ENCODE measurements around the gene RIPK4.

DNA sequence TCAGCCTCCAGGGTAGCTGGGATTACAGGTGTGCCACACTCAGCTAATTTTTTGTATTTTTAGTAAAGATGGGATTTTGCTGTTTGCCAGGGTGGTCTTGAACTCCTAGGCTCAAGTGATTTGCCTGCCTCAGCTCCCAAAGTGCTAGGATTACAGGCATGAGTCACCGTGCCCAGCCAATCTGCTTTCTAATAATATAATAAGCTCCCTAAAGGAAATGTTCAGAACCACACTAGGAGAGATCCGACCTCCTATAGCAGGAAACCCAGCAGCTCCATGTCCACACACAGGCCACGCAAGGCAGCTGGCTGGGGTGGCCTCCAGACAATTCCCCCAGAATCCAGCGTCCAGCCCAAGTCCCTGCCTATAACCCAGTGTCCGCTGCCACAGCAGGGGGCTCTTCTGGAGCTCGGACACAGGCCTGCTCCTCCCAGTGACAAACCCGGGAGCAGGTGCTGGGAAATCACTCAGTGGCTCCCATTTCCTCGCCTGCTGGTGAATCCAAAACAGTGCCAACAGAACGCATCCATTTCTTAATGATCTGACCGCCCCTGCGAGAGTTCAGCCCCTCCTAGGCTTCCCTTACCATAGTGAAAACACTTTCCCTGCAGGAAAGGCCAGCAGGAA is 7.5 kb downstream of the RIPK4 start:
- no peak for TF ChIP-seq POLR2A (IDR thresholded peaks at IDR 0.05; ENCODE audit: low read depth)
- TF ChIP-seq, protein P1, sequence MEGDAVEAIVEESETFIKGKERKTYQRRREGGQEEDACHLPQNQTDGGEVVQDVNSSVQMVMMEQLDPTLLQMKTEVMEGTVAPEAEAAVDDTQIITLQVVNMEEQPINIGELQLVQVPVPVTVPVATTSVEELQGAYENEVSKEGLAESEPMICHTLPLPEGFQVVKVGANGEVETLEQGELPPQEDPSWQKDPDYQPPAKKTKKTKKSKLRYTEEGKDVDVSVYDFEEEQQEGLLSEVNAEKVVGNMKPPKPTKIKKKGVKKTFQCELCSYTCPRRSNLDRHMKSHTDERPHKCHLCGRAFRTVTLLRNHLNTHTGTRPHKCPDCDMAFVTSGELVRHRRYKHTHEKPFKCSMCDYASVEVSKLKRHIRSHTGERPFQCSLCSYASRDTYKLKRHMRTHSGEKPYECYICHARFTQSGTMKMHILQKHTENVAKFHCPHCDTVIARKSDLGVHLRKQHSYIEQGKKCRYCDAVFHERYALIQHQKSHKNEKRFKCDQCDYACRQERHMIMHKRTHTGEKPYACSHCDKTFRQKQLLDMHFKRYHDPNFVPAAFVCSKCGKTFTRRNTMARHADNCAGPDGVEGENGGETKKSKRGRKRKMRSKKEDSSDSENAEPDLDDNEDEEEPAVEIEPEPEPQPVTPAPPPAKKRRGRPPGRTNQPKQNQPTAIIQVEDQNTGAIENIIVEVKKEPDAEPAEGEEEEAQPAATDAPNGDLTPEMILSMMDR (IDR thresholded peaks at IDR 0.05), result no peak

Measured in esophagus muscularis mucosa (tissue), 3 donors.